HCT116 (cell line): ENCODE results near the gene ARAP1. TPM values are rescaled to one million over a fixed set of nuclear protein-coding genes. Genes with fewer than 3 reads are reported as not detected.

Experiments used
- ATAC-seq: fragments of 200-7000 bp; cut with Tn5 transposase; 2 replicates; pipeline ENCODE4 v1.9.1; 2020; ENCODE audit warnings: mild to moderate bottlenecking, moderate library complexity
- BruUV-seq: library from RNA; stranded (reverse); fragments of 400-500 nt; replicated peaks from 2 replicates; lab custom pipeline; 2021; lab: Mats Ljungman, UMichigan
- CTCF ChIA-PET: fragments of 300-600 bp; sonication (Branson Sonifier 250); formaldehyde crosslinking; loops from one replicate; lab custom pipeline; 2021; ENCODE audit warnings: antibody characterized with exemption; lab: Charles Lee
- POLR2A ChIA-PET: fragments of 300-600, 350-600 bp; sonication (Branson Sonifier 250); formaldehyde crosslinking; loops from one replicate; lab custom pipeline; 2021; ENCODE audit warnings: antibody characterized with exemption; lab: Charles Lee
- RAD21 ChIA-PET, 2 experiments: fragments of 300-600 bp; sonication (Branson Sonifier 250); formaldehyde crosslinking; loops; one replicate each; lab custom pipeline; 2023; ENCODE audit warnings: low total read pairs in 2 of 2; ENCODE audit not compliant: uncharacterized antibody in 2 of 2, unreplicated experiment in 2 of 2, low non-redundant PET in 1 of 2; lab: Charles Lee
- DNase-seq: peaks from one replicate; pipeline ENCODE4 v3.0.0-alpha.2; 2010; ENCODE audit warnings: low read depth, low spot score
- H2AFZ ChIP-seq: fragments of 200-600 bp; shearing (Covaris generic), sonication (generic); 2 replicates; pipeline ENCODE4 v1.6.1; 2017; ENCODE audit warnings: low read depth, mixed run types, mixed read lengths, antibody characterized with exemption, low read length; ENCODE audit not compliant: poor library complexity, severe bottlenecking
- H3K27ac ChIP-seq: 2 replicates; pipeline ENCODE4 v1.5.1; 2012; ENCODE audit warnings: low read depth, low read length
- H3K27me3 ChIP-seq: fragments of 200-600 bp; sonication (generic); 2 replicates; pipeline ENCODE4 v1.6.1; 2016; ENCODE audit warnings: mixed run types, low read length, mixed read lengths; ENCODE audit not compliant: insufficient read depth
- H3K36me3 ChIP-seq, 2 experiments: fragments of 200-500 bp in 1 of 2; fragments of 200-600 bp in 1 of 2; sonication (Bioruptor generic) in 1 of 2; sonication (generic) in 1 of 2; 2 replicates each; pipeline versions ENCODE4 v1.5.1 to v1.6.1; 2014 to 2016; ENCODE audit warnings: low read length in 2 of 2, inconsistent platforms in 1 of 2, mixed read lengths in 1 of 2, mixed run types in 1 of 2; ENCODE audit not compliant: insufficient read depth in 2 of 2, control insufficient read depth in 1 of 2
- H3K4me1 ChIP-seq, 2 experiments: fragments of 200-600 bp in 1 of 2; sonication (generic) in 1 of 2; 2 replicates each; pipeline versions ENCODE4 v1.5.1 to v1.6.1; 2012 to 2017; ENCODE audit warnings: low read length in 2 of 2, inconsistent platforms in 1 of 2, mild to moderate bottlenecking in 1 of 2, mixed read lengths in 1 of 2, mixed run types in 1 of 2, moderate library complexity in 1 of 2; ENCODE audit not compliant: insufficient read depth in 2 of 2, control insufficient read depth in 1 of 2
- H3K4me2 ChIP-seq: fragments of 200-600 bp; sonication (generic); 2 replicates; pipeline ENCODE4 v1.6.1; 2017; ENCODE audit warnings: mixed run types, low read length, mixed read lengths
- H3K4me3 ChIP-seq, 2 experiments: fragments of 200-600 bp in 1 of 2; sonication (generic) in 1 of 2; replicated peaks in 1 of 2; 2 replicates each; pipeline ENCODE4 v1.5.1; 2011 to 2016; ENCODE audit warnings: low read length in 2 of 2, control low read depth in 1 of 2, low read depth in 1 of 2, mild to moderate bottlenecking in 1 of 2, mixed read lengths in 1 of 2, mixed run types in 1 of 2
- H3K79me2 ChIP-seq: fragments of 200-600 bp; sonication (generic); 2 replicates; pipeline ENCODE4 v1.6.1; 2017; ENCODE audit warnings: mild to moderate bottlenecking, mixed run types, low read length, moderate library complexity, mixed read lengths; ENCODE audit not compliant: insufficient read depth
- H3K9ac ChIP-seq: fragments of 200-600 bp; sonication (generic); 2 replicates; pipeline ENCODE4 v1.6.1; 2016; ENCODE audit warnings: low read length, mixed read lengths
- H3K9me2 ChIP-seq: fragments of 200-600 bp; sonication (generic), shearing (Covaris generic); 2 replicates; pipeline ENCODE4 v1.6.1; 2017; ENCODE audit warnings: mixed run types, mild to moderate bottlenecking, moderate library complexity; ENCODE audit not compliant: insufficient read depth
- H3K9me3 ChIP-seq, 2 experiments: fragments of 200-500 bp in 1 of 2; fragments of 200-600 bp in 1 of 2; sonication (Bioruptor generic) in 1 of 2; sonication (generic) in 1 of 2; 2 replicates each; pipeline ENCODE4 v1.6.1; 2014 to 2017; ENCODE audit warnings: low read length in 2 of 2, mixed read lengths in 2 of 2, inconsistent platforms in 1 of 2, low read depth in 1 of 2, mild to moderate bottlenecking in 1 of 2, mixed run types in 1 of 2, moderate library complexity in 1 of 2; ENCODE audit not compliant: control insufficient read depth in 1 of 2, insufficient read depth in 1 of 2
- H4K20me1 ChIP-seq: fragments of 200-600 bp; sonication (generic), shearing (Covaris generic); 2 replicates; pipeline ENCODE4 v1.6.1; 2017; ENCODE audit warnings: mixed run types, mild to moderate bottlenecking, moderate library complexity; ENCODE audit not compliant: insufficient read depth
- ATF3 ChIP-seq: IDR thresholded peaks from 2 replicates; pipeline ENCODE4 v1.6.1; 2012
- CBX3 ChIP-seq: IDR thresholded peaks from 2 replicates; pipeline ENCODE4 v1.6.1; 2012; ENCODE audit warnings: low read depth
- CEBPB ChIP-seq: IDR thresholded peaks from 2 replicates; pipeline ENCODE4 v1.6.1; 2012; ENCODE audit warnings: low read depth
- CTCF ChIP-seq, 3 experiments: fragments of 200-600 bp in 1 of 3; sonication (generic) in 1 of 3; IDR thresholded peaks in 2 of 3; conservative IDR thresholded peaks in 1 of 3; 2 replicates each; pipeline ENCODE4 v1.5.1; 2012 to 2017; ENCODE audit warnings: low read depth in 2 of 3, low read length in 2 of 3, antibody characterized with exemption in 1 of 3, borderline replicate concordance in 1 of 3, control low read depth in 1 of 3, mild to moderate bottlenecking in 1 of 3, mixed read lengths in 1 of 3, mixed run types in 1 of 3, moderate library complexity in 1 of 3; ENCODE audit not compliant: insufficient read depth in 1 of 3
- ELF1 ChIP-seq: IDR thresholded peaks from 2 replicates; pipeline ENCODE4 v1.6.1; 2012; ENCODE audit warnings: low read depth, borderline replicate concordance
- EZH2 ChIP-seq: fragments of 200-600 bp; sonication (generic); IDR thresholded peaks from 2 replicates; pipeline ENCODE4 v1.6.1; 2017; ENCODE audit warnings: antibody characterized with exemption, mixed run types
- FOSL1 ChIP-seq: IDR thresholded peaks from 2 replicates; pipeline ENCODE4 v1.6.1; 2012; ENCODE audit warnings: low read depth
- JUND ChIP-seq: IDR thresholded peaks from 2 replicates; pipeline ENCODE4 v1.6.1; 2012
- POLR2A ChIP-seq: IDR thresholded peaks from 2 replicates; pipeline ENCODE4 v1.7.0; 2011; ENCODE audit warnings: borderline replicate concordance; ENCODE audit not compliant: insufficient read depth, insufficient read length; ENCODE audit errors: extremely low read depth
- RAD21 ChIP-seq: IDR thresholded peaks from 2 replicates; pipeline ENCODE4 v1.6.1; 2012; ENCODE audit warnings: low read depth, mild to moderate bottlenecking
- SP1 ChIP-seq: IDR thresholded peaks from 2 replicates; pipeline ENCODE4 v1.6.1; 2012; ENCODE audit warnings: low read depth
- SRF ChIP-seq: IDR thresholded peaks from 2 replicates; pipeline ENCODE4 v1.6.1; 2012; ENCODE audit warnings: low read depth
- TCF7L2 ChIP-seq: IDR thresholded peaks from 2 replicates; pipeline ENCODE4 v1.7.0; 2011; ENCODE audit warnings: borderline replicate concordance, inconsistent platforms; ENCODE audit not compliant: insufficient read depth, insufficient read length; ENCODE audit errors: extremely low read depth
- YY1 ChIP-seq: IDR thresholded peaks from 2 replicates; pipeline ENCODE4 v1.6.1; 2011; ENCODE audit warnings: low read length, low read depth, moderate library complexity, mild to moderate bottlenecking; ENCODE audit not compliant: insufficient replicate concordance; ENCODE audit errors: extremely low read depth
- ZFX ChIP-seq: fragments of 450-650 bp; IDR thresholded peaks from 2 replicates; pipeline ENCODE4 v1.6.1; 2017
- ZNF274 ChIP-seq: fragments of 200-500 bp; sonication (Bioruptor generic); IDR thresholded peaks from 2 replicates; pipeline ENCODE4 v1.6.1; 2014; ENCODE audit warnings: mild to moderate bottlenecking, low read depth, low read length, inconsistent platforms
- intact Hi-C: fragments of 100-400 bp; cut with micrococcal nuclease; formaldehyde crosslinking; loops from 2 replicates; pipeline ENCODE4 v1.10.0; 2022
- total RNA-seq: library from RNA; stranded (reverse); gene quantifications from one replicate; pipeline ENCODE4 v1.2.1, GENCODE V29; 2021; ENCODE audit not compliant: unreplicated experiment
- TF ChIP-seq, protein P1 (sequence below): IDR thresholded peaks from 2 replicates; pipeline ENCODE4 v1.6.1; 2011; ENCODE audit warnings: mild to moderate bottlenecking, low read length, moderate library complexity; ENCODE audit not compliant: insufficient replicate concordance; ENCODE audit errors: extremely low read depth
- TF ChIP-seq, protein P2 (sequence below): IDR thresholded peaks from 2 replicates; pipeline ENCODE4 v1.6.1; 2012
- TF ChIP-seq, protein P3 (sequence below): IDR thresholded peaks from 2 replicates; pipeline ENCODE4 v1.6.1; 2012; ENCODE audit warnings: low read depth

The ARAP1 gene
- total RNA-seq, 1 experiment from 2014 or later, result 57.4 TPM

DNA sequence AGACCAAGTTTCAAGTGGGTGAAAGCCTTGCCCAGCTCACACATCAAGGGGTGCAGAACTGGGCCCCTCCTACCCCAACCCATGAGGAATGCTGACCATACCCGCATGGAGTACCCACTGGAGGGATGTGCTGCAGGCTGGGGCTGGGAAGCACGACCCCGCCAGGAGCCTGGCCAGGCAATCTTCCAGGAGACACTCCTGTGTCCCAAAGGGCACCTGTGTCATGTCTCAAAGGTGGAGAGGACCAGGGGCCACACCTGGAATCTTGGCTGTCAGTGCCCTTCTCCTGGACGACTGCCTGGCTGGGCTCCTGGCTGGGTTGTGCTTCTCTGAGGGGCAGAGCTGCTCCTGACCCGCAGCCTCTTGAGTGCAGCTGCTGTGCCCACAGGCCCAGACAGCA lies 6.7 kb downstream of the ARAP1 start:
- H3K79me2 ChIP-seq, result peaks cover 8% of the 10 kb centered on the region; the same call in 1 of the 2 replicates
- no peak overlapping the region for H3K4me2 ChIP-seq
- no peak overlapping the region for H2AFZ ChIP-seq
- H3K27ac ChIP-seq, result no peak overlapping the region
- no peaks in the 10 kb centered on the region for H3K27me3 ChIP-seq
- intact Hi-C loops, result no loop called here
- POLR2A ChIA-PET, result no interaction called here
- no peak for TF ChIP-seq ATF3
- no peak for TF ChIP-seq YY1
- TF ChIP-seq SP1, result no peak
- TF ChIP-seq, protein P1, sequence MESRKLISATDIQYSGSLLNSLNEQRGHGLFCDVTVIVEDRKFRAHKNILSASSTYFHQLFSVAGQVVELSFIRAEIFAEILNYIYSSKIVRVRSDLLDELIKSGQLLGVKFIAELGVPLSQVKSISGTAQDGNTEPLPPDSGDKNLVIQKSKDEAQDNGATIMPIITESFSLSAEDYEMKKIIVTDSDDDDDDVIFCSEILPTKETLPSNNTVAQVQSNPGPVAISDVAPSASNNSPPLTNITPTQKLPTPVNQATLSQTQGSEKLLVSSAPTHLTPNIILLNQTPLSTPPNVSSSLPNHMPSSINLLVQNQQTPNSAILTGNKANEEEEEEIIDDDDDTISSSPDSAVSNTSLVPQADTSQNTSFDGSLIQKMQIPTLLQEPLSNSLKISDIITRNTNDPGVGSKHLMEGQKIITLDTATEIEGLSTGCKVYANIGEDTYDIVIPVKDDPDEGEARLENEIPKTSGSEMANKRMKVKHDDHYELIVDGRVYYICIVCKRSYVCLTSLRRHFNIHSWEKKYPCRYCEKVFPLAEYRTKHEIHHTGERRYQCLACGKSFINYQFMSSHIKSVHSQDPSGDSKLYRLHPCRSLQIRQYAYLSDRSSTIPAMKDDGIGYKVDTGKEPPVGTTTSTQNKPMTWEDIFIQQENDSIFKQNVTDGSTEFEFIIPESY, result no peak
- no peak for TF ChIP-seq JUND
- no peak for TF ChIP-seq ELF1
- TF ChIP-seq POLR2A, result no peak
- TF ChIP-seq TCF7L2, result no peak
- TF ChIP-seq ZNF274, result no peak
- TF ChIP-seq CTCF (IDR thresholded peaks at IDR 0.05 in 2 of 3, conservative IDR thresholded peaks at IDR 0.05 in 1 of 3; ENCODE audit: borderline replicate concordance in 1 of 3, insufficient read depth in 1 of 3, low read depth in 2 of 3, low read length in 2 of 3), result no peak
- no peak for TF ChIP-seq RAD21
- TF ChIP-seq CEBPB, result no peak
- TF ChIP-seq EZH2, result no peak
- no peak for TF ChIP-seq FOSL1
- TF ChIP-seq, protein P2, sequence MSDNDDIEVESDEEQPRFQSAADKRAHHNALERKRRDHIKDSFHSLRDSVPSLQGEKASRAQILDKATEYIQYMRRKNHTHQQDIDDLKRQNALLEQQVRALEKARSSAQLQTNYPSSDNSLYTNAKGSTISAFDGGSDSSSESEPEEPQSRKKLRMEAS, result no peak
- no peak for TF ChIP-seq SRF
- no peak for TF ChIP-seq ZFX
- TF ChIP-seq CBX3, result no peak
- TF ChIP-seq, protein P3, sequence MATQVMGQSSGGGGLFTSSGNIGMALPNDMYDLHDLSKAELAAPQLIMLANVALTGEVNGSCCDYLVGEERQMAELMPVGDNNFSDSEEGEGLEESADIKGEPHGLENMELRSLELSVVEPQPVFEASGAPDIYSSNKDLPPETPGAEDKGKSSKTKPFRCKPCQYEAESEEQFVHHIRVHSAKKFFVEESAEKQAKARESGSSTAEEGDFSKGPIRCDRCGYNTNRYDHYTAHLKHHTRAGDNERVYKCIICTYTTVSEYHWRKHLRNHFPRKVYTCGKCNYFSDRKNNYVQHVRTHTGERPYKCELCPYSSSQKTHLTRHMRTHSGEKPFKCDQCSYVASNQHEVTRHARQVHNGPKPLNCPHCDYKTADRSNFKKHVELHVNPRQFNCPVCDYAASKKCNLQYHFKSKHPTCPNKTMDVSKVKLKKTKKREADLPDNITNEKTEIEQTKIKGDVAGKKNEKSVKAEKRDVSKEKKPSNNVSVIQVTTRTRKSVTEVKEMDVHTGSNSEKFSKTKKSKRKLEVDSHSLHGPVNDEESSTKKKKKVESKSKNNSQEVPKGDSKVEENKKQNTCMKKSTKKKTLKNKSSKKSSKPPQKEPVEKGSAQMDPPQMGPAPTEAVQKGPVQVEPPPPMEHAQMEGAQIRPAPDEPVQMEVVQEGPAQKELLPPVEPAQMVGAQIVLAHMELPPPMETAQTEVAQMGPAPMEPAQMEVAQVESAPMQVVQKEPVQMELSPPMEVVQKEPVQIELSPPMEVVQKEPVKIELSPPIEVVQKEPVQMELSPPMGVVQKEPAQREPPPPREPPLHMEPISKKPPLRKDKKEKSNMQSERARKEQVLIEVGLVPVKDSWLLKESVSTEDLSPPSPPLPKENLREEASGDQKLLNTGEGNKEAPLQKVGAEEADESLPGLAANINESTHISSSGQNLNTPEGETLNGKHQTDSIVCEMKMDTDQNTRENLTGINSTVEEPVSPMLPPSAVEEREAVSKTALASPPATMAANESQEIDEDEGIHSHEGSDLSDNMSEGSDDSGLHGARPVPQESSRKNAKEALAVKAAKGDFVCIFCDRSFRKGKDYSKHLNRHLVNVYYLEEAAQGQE, result no peak
- H3K36me3 ChIP-seq, result no peaks in the 10 kb centered on the region
- ATAC-seq, result no peak
- DNase-seq, result no peak
- CTCF ChIA-PET, result no interaction called here
- H4K20me1 ChIP-seq, result no peaks in the 10 kb centered on the region
- H3K9ac ChIP-seq, result no peak overlapping the region
- peaks cover 9 to 21% of the 10 kb centered on the region in 2 experiments for H3K4me1 ChIP-seq
- no peaks in the 10 kb centered on the region for H3K9me3 ChIP-seq
- H3K4me3 ChIP-seq, result no peak overlapping the region
- no TSS peak for BruUV-seq
- RAD21 ChIA-PET, result no interaction called here
- no peaks in the 10 kb centered on the region for H3K9me2 ChIP-seq
